Activated CD4-positive, alpha-beta memory T cell treated with anti-CD3 and anti-CD28 coated beads for 36 hours (primary cell): ENCODE data around the gene OSCP1. TPM values are rescaled to one million over a fixed set of nuclear protein-coding genes. Genes with fewer than 3 reads are reported as not detected.

ENCODE experiments used
- CTCF ChIA-PET: fragments of 350-600 bp; sonication (Branson Sonifier 250); formaldehyde crosslinking; loops from one replicate; lab custom pipeline; 2021; ENCODE audit warnings: antibody characterized with exemption, inconsistent platforms; lab: Charles Lee
- POLR2A ChIA-PET: fragments of 350-600 bp; sonication (Branson Sonifier 250); formaldehyde crosslinking; loops from one replicate; lab custom pipeline; 2021; ENCODE audit warnings: antibody characterized with exemption; lab: Charles Lee
- DNase-seq: peaks from one replicate; pipeline ENCODE4 v3.0.0-alpha.2; 2020
- H3K27ac Mint-ChIP-seq: one replicate; pipeline ENCODE4 v1.8.0; 2021; ENCODE audit warnings: mixed read lengths
- H3K27me3 Mint-ChIP-seq: one replicate; pipeline ENCODE4 v1.8.0; 2021; ENCODE audit warnings: mixed read lengths
- H3K36me3 Mint-ChIP-seq: one replicate; pipeline ENCODE4 v1.8.0; 2021; ENCODE audit warnings: mixed read lengths
- H3K4me1 Mint-ChIP-seq: one replicate; pipeline ENCODE4 v1.8.0; 2021; ENCODE audit warnings: low read depth, mixed read lengths
- H3K4me3 Mint-ChIP-seq: one replicate; pipeline ENCODE4 v1.8.0; 2021; ENCODE audit warnings: mild to moderate bottlenecking, mixed read lengths
- H3K9me3 Mint-ChIP-seq: one replicate; pipeline ENCODE4 v1.8.0; 2021; ENCODE audit warnings: mixed read lengths
- intact Hi-C: fragments of 100-400 bp; cut with micrococcal nuclease; formaldehyde crosslinking; loops from one replicate; pipeline ENCODE4 v1.15.1; 2023
- total RNA-seq, 2 experiments: library from RNA; stranded (reverse); gene quantifications; one replicate each; pipeline ENCODE4 v1.2.3, GENCODE V29; 2021

The OSCP1 gene
- total RNA-seq, 2 experiments from 2014 or later, result 1.8 to 2.7 TPM

GRCh38 chr1:36417931-36418330 is 32.3 kb downstream of the OSCP1 start:
- Mint-ChIP-seq H3K9me3 (no peaks in the 10 kb centered on the region), H3K4me1 (peaks cover 17% of the 10 kb centered on the region), H3K27me3 (no peaks in the 10 kb centered on the region), H3K4me3 (no peak overlapping the region), H3K36me3 (no peaks in the 10 kb centered on the region), H3K27ac (no peak overlapping the region)
- no peak for DNase-seq
- ChIA-PET POLR2A (no interaction called here), CTCF (interaction anchor here (1.0 to 5.0 kb wide), 3 partner anchors 68 to 132 kb away, joined by 3 to 56 read pairs (median 4); no protein-coding TSS in a partner anchor)
- intact Hi-C loops, result no loop called here

GRCh38 chr1:36415661-36416326 is 34.5 kb downstream of the OSCP1 start:
- no peaks in the 10 kb centered on the region for H3K9me3 Mint-ChIP-seq
- POLR2A ChIA-PET, result interaction anchor here (0.5 kb wide), 1 partner anchor 49 kb away, joined by 4 read pairs; no protein-coding TSS in a partner anchor
- no peaks in the 10 kb centered on the region for H3K36me3 Mint-ChIP-seq
- H3K27me3 Mint-ChIP-seq, result no peaks in the 10 kb centered on the region
- H3K27ac Mint-ChIP-seq, result no peak overlapping the region
- peaks cover 24% of the 10 kb centered on the region for H3K4me1 Mint-ChIP-seq
- no peak for DNase-seq
- CTCF ChIA-PET, result interaction anchor here (5.0 kb wide), 1 partner anchor 73 kb away, joined by 56 read pairs; no protein-coding TSS in a partner anchor
- intact Hi-C loops, result no loop called here
- H3K4me3 Mint-ChIP-seq, result no peak overlapping the region

GRCh38 chr1:36414384-36414783 is 35.9 kb downstream of the OSCP1 start:
- ChIA-PET POLR2A (no interaction called here), CTCF (interaction anchor here (0.9 to 2.8 kb wide), 4 partner anchors 13 to 114 kb away, joined by 3 to 6 read pairs (median 3); partner anchors contain the start of gene EVA1B)
- no peaks in the 10 kb centered on the region for H3K27me3 Mint-ChIP-seq
- intact Hi-C loops, result no loop called here
- DNase-seq, result no peak
- H3K27ac Mint-ChIP-seq, result no peak overlapping the region
- no peaks in the 10 kb centered on the region for H3K9me3 Mint-ChIP-seq
- peaks cover 16% of the 10 kb centered on the region for H3K4me1 Mint-ChIP-seq
- H3K4me3 Mint-ChIP-seq, result no peak overlapping the region
- H3K36me3 Mint-ChIP-seq, result no peaks in the 10 kb centered on the region

GRCh38 chr1:36411674-36412648 is 38.3 kb downstream of the OSCP1 start:
- Mint-ChIP-seq H3K9me3 (no peaks in the 10 kb centered on the region), H3K27ac (peak overlapping the region; percentile 65), H3K27me3 (no peaks in the 10 kb centered on the region), H3K36me3 (no peaks in the 10 kb centered on the region), H3K4me3 (peak overlapping the region; percentile 38), H3K4me1 (peaks cover 16% of the 10 kb centered on the region)
- intact Hi-C loops, result loop anchor here (1.0 kb wide), 2 partner anchors 15 to 26 kb away; partner anchors contain the start of gene LSM10
- DNase-seq, result peak; percentile 81
- ChIA-PET POLR2A (interaction anchor here (0.7 to 2.1 kb wide), 3 partner anchors 14 to 82 kb away, joined by 3 to 5 read pairs (median 4); partner anchors contain the start of gene LSM10), CTCF (interaction anchor here (0.6 to 2.8 kb wide), 11 partner anchors 10 to 263 kb away, joined by 3 to 18 read pairs (median 3); partner anchors contain the start of genes OSCP1 and TRAPPC3)

- ChIA-PET CTCF (no interaction called here), POLR2A (no interaction called here)
- Mint-ChIP-seq H3K27ac (no peak overlapping the region), H3K4me3 (no peak overlapping the region), H3K27me3 (no peaks in the 10 kb centered on the region), H3K4me1 (peaks cover 16% of the 10 kb centered on the region), H3K9me3 (no peaks in the 10 kb centered on the region), H3K36me3 (no peaks in the 10 kb centered on the region)
- DNase-seq, result no peak
- intact Hi-C loops, result no loop called here
Measured at GRCh38 chr1:36408479-36408878, 41.8 kb downstream of the OSCP1 start.

GRCh38 chr1:36406440-36406839 is 43.8 kb downstream of the OSCP1 start:
- ChIA-PET POLR2A (no interaction called here), CTCF (interaction anchor here (0.9 kb wide), 1 partner anchor 63 kb away, joined by 3 read pairs; no protein-coding TSS in a partner anchor)
- DNase-seq, result no peak
- Mint-ChIP-seq H3K36me3 (no peaks in the 10 kb centered on the region), H3K9me3 (no peaks in the 10 kb centered on the region), H3K27ac (no peak overlapping the region), H3K4me1 (peaks cover 6% of the 10 kb centered on the region), H3K4me3 (no peak overlapping the region), H3K27me3 (no peaks in the 10 kb centered on the region)
- intact Hi-C loops, result no loop called here

GRCh38 chr1:36402504-36402890 is 47.8 kb downstream of the OSCP1 start:
- Mint-ChIP-seq H3K27me3 (no peaks in the 10 kb centered on the region), H3K4me1 (peaks cover 17% of the 10 kb centered on the region), H3K36me3 (peaks cover 1% of the 10 kb centered on the region), H3K9me3 (no peaks in the 10 kb centered on the region), H3K4me3 (no peak overlapping the region), H3K27ac (no peak overlapping the region)
- CTCF ChIA-PET, result no interaction called here
- POLR2A ChIA-PET, result no interaction called here
- DNase-seq, result no peak
- intact Hi-C loops, result no loop called here

- ChIA-PET POLR2A (interaction anchor here (0.7 to 1.8 kb wide), 2 partner anchors 15 to 41 kb away, joined by 3 to 16 read pairs; no protein-coding TSS in a partner anchor), CTCF (interaction anchor here (1.2 to 1.4 kb wide), 3 partner anchors 12 to 59 kb away, joined by 3 to 7 read pairs (median 5); no protein-coding TSS in a partner anchor)
- H3K9me3 Mint-ChIP-seq, result no peaks in the 10 kb centered on the region
- intact Hi-C loops, result loop anchor here (1.0 kb wide), 1 partner anchor 7 kb away; no protein-coding TSS in a partner anchor
- H3K27ac Mint-ChIP-seq, result no peak overlapping the region
- DNase-seq, result no peak
- no peaks in the 10 kb centered on the region for H3K27me3 Mint-ChIP-seq
- H3K4me1 Mint-ChIP-seq, result peaks cover 21% of the 10 kb centered on the region
- H3K4me3 Mint-ChIP-seq, result peak overlapping the region; percentile 50
- H3K36me3 Mint-ChIP-seq, result peaks cover 1% of the 10 kb centered on the region
Measured at GRCh38 chr1:36401602-36402503, 48.4 kb downstream of the OSCP1 start.

- H3K27me3 Mint-ChIP-seq, result no peaks in the 10 kb centered on the region
- no peaks in the 10 kb centered on the region for H3K9me3 Mint-ChIP-seq
- H3K4me1 Mint-ChIP-seq, result peaks cover 28% of the 10 kb centered on the region
- peaks cover 4% of the 10 kb centered on the region for H3K36me3 Mint-ChIP-seq
- peak overlapping the region; percentile 28 for H3K27ac Mint-ChIP-seq
- intact Hi-C loops, result loop anchor here (1.0 kb wide), 1 partner anchor 8 kb away; no protein-coding TSS in a partner anchor
- CTCF ChIA-PET, result interaction anchor here (0.6 to 1.6 kb wide), 8 partner anchors 13 to 58 kb away, joined by 3 to 7 read pairs (median 4); partner anchors contain the start of gene OSCP1
- POLR2A ChIA-PET, result interaction anchor here (0.6 to 1.8 kb wide), 4 partner anchors 14 to 240 kb away, joined by 3 to 16 read pairs (median 4); no protein-coding TSS in a partner anchor
- peak; percentile 78 for DNase-seq
- peak overlapping the region; percentile 50 for H3K4me3 Mint-ChIP-seq
Measured at GRCh38 chr1:36400825-36401601, 49.2 kb downstream of the OSCP1 start.

- Mint-ChIP-seq H3K36me3 (peaks cover 4% of the 10 kb centered on the region), H3K27ac (no peak overlapping the region), H3K4me3 (no peak overlapping the region), H3K9me3 (no peaks in the 10 kb centered on the region), H3K27me3 (no peaks in the 10 kb centered on the region), H3K4me1 (peaks cover 28% of the 10 kb centered on the region)
- intact Hi-C loops, result no loop called here
- ChIA-PET POLR2A (interaction anchor here (0.9 to 1.8 kb wide), 2 partner anchors 14 to 240 kb away, joined by 4 to 16 read pairs; no protein-coding TSS in a partner anchor), CTCF (interaction anchor here (0.6 to 1.6 kb wide), 7 partner anchors 14 to 58 kb away, joined by 3 to 7 read pairs (median 5); no protein-coding TSS in a partner anchor)
- DNase-seq, result no peak
Measured at GRCh38 chr1:36400514-36400824, 49.8 kb downstream of the OSCP1 start.
